Jurkat, Clone E6-1 (cell line): ENCODE results near the gene NAV2.

Experiments
- DNase-seq: peaks from one replicate; pipeline ENCODE4 v3.0.0-alpha.2; 2011; ENCODE audit warnings: low read depth, low spot score
- H3K4me3 ChIP-seq: 2 replicates; pipeline ENCODE4 v1.5.1; 2011; ENCODE audit warnings: mild to moderate bottlenecking, low read length, control low read depth, moderate library complexity

NAV2 gene

DNA sequence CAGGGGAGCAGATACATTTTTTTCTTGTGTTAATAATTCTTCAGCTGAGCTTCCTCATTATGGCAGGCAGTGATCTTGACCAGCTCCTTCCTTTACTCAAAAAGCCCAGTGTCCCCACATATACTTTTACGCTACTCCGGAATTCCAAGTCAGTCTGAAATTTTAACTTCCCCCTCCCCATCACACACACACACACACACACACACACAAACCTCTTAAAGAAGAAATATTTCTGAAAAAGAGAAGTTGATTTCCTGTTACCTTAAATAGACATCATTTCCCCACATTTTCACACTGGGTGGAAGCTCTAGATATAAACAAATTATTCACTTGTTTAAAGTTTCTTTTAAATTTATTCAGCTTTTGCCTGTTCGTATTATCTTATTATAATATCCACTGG lies 333.8 kb downstream of the NAV2 start:
- H3K4me3 ChIP-seq = no peak overlapping the region
- no peak for DNase-seq

GRCh38 chr11:20047006-20047768 lies 334.6 kb downstream of the NAV2 start:
- no peak overlapping the region for H3K4me3 ChIP-seq
- DNase-seq = no peak

GRCh38 chr11:20047769-20048154 lies 335.1 kb downstream of the NAV2 start:
- H3K4me3 ChIP-seq = no peak overlapping the region
- DNase-seq = no peak

GRCh38 chr11:20048246-20048645 lies 335.6 kb downstream of the NAV2 start:
- H3K4me3 ChIP-seq = no peak overlapping the region
- no peak for DNase-seq

DNA sequence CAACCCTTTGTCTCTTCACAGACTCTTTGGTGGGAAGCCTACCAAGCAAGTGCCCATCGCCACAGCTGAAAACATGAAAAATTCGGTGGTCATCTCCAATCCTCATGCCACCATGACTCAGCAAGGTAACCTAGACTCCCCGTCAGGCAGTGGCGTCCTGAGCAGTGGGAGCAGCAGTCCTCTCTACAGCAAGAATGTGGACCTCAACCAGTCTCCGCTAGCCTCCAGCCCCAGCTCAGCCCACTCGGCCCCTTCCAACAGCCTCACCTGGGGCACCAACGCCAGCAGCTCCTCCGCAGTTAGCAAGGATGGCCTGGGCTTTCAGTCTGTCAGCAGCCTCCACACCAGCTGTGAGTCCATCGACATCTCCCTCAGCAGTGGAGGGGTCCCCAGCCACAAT lies 336.1 kb downstream of the NAV2 start:
- H3K4me3 ChIP-seq = no peak overlapping the region
- DNase-seq = no peak

DNA sequence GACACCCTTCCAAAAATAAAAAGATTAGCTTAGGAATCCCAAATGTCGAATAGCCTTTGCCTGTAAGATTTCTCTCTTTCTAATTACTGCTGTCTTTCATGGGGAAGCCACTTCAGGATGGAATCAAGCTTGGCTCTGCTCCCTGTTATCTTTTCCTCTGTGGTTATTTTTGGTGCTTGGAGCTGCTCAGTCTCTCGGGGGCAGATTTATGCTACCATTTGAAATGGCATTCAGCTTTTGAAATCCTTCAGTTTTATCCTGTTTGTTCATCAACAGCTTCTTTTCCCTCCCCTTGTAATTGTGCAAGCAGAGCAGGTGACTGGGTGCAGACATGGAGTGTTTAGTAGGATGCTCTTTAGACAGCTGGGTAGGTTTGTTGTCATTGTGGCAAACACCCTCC lies 336.6 kb downstream of the NAV2 start:
- no peak overlapping the region for H3K4me3 ChIP-seq
- DNase-seq = no peak

GRCh38 chr11:20050048-20050447 lies 337.4 kb downstream of the NAV2 start:
- DNase-seq = no peak
- no peak overlapping the region for H3K4me3 ChIP-seq

GRCh38 chr11:20050551-20051333 lies 338.1 kb downstream of the NAV2 start:
- DNase-seq = no peak

GRCh38 chr11:20051469-20052399 lies 339.1 kb downstream of the NAV2 start:
- no peak overlapping the region for H3K4me3 ChIP-seq
- no peak for DNase-seq

More at GRCh38 chr11:20050551-20051333, 338.1 kb downstream of the NAV2 start:
- H3K4me3 ChIP-seq = no peak overlapping the region

DNA sequence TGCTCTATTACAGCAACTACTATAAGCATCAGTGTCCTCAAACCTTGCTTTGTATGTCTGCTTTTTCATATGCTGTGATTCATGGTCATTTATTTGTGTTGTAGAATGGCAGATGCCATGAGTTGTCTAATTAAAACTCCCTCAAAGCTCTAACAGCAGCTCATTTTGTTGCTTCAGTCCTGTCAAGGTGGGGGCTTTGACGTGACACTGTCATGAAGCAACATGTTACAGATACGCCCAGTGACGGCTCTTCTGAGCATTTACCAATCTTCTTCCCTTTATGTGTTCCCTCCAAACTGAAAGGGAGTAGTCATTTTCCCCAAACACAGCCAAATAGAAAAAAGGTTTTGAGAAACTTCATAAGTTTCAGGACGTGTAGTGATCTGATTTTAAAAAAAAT lies 340.9 kb downstream of the NAV2 start:
- no peak for DNase-seq
- no peak overlapping the region for H3K4me3 ChIP-seq

GRCh38 chr11:20054584-20054983 lies 341.9 kb downstream of the NAV2 start:
- no peak overlapping the region for H3K4me3 ChIP-seq
- no peak for DNase-seq

DNA sequence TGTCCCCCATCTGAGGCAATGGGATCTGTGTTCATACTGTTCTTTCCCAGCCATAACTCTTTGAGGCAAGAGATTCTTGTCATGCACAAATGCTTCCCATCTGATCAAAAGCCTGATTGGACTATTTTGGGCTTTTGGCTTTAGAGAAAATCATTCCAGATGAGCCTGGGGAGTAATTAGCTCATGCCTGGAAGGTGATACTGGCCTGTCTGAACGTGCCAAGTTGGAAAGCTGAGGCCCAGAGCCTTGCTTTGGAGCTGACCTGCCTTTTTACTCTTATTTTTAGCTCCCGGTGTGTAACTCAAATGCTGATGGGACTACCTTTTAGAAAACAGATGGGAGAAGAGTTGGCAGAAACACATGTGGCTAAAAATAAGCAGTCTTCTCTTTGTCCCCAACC lies 342.7 kb downstream of the NAV2 start:
- no peak for DNase-seq
- no peak overlapping the region for H3K4me3 ChIP-seq

DNA sequence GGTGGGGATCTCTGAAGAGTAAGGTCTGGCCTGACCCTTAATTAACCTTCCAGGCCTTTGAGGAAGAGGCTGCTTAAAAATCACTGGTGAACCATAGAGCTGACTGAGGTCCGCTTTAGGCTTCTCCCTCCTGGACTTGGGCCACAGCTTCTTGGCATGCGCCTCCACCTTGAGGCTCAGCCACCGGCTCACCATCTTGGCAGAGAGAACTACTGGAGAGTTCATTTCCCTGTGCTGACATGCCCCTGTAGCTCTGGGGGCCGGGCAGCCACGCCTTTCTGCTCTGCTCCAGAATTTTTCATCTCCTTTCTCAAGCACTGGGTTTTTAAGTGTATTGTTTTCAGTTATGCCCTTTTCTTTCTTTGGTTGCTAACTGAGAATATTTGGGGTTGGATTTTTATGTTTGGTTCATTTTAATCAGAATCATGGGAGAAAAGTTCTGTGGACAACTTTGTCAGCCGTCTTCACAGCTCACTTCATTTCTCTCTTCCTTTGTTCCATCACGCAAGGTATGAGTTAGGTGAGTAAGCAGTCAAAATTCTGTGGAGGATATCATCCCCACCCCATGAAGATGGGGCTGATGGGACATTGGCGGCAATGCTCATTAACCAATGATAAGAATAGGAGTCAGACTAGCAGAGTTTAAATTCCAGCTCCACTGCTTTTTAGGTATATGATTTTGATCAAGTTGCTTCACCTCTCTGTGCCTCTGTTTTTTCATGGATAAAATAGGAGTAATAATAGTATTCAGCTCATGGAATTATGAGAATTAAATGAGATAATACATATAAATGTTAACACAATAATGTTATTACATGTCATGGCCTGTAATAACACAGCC lies 343.7 kb downstream of the NAV2 start:
- no peak overlapping the region for H3K4me3 ChIP-seq
- DNase-seq = no peak

GRCh38 chr11:20056950-20057943 lies 344.6 kb downstream of the NAV2 start:
- DNase-seq = no peak

DNA sequence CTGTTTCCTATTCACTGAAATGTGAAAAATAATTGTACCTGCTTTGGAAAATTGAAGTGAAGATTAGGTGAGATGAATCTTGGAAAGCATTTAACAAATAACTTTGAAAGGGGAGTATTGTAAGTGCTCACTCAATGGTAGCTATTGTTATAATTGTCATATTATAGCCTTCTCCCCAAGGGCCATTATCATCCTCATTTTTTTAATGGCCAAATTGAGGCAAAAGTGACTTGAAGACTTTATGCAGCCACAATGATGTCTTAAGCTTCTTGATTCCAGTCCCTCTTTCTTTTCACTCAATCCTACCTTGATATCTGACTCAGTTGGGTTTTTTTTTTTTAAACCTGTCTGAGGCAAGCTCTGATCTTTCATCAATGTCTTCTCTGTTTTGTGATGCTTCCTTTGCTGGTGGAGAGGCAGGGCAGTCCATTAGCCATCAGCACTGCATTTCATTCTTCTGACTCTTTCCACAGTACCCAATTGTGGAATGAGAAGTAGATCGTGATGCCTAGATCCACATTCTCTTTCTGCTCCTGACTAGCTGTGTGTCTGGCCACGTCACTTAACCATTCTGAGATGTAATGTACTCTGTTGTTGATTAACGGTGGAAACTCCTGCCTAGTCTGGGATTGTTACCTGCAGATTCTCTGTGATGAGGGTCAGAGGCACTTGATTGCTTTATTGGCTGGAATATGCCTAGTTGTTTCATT lies 346.3 kb downstream of the NAV2 start:
- DNase-seq = no peak
- H3K4me3 ChIP-seq = no peak overlapping the region

More at GRCh38 chr11:20056950-20057943, 344.6 kb downstream of the NAV2 start:
- H3K4me3 ChIP-seq = no peak overlapping the region

- H3K4me3 ChIP-seq = no peak overlapping the region
- DNase-seq = no peak
These were observed 347.0 kb downstream of the NAV2 start for GRCh38 chr11:20059587-20060021.

DNA sequence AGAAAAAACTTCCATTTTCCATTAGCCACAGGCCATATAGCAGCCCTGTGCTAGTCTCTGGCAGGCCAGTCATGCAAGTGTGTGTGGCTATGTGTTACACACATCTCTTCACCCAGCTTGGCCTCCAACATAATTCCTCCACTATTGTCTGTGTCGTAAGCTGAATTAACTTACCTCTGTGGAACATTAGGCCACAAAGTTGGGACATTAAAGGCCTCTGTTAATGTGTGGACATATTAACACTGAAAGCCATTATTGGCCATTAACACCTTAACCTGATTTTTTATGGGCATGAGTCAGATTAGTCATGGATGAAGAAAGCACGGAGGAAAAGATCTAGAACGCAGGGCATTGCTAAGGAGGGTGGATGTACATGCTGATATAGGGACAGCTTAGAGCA lies 347.5 kb downstream of the NAV2 start:
- no peak for DNase-seq
- H3K4me3 ChIP-seq = no peak overlapping the region
